Skeletal muscle tissue (tissue), 4 donors: Measurements from ENCODE around the gene ITGA2. TPM values are rescaled to one million over a fixed set of nuclear protein-coding genes. Genes with fewer than 3 reads are reported as not detected.

Source experiments
- H3K27ac ChIP-seq: one replicate; pipeline ENCODE4 v1.7.0; 2013; ENCODE audit warnings: mild to moderate bottlenecking, low read depth, low read length, inconsistent platforms
- H3K27me3 ChIP-seq, 3 donors: one replicate each; pipeline ENCODE4 v1.7.0; 2013; ENCODE audit warnings: low read length in 3 of 3; ENCODE audit not compliant: control insufficient read depth in 3 of 3, insufficient read depth in 3 of 3
- H3K36me3 ChIP-seq, 3 donors: one replicate each; pipeline ENCODE4 v1.7.0; 2013; ENCODE audit warnings: low read length in 3 of 3; ENCODE audit not compliant: control insufficient read depth in 3 of 3, insufficient read depth in 3 of 3
- H3K4me1 ChIP-seq, 3 donors: one replicate each; pipeline ENCODE4 v1.7.0; 2013; ENCODE audit warnings: low read length in 3 of 3, mild to moderate bottlenecking in 3 of 3; ENCODE audit not compliant: control insufficient read depth in 3 of 3, insufficient read depth in 3 of 3
- H3K4me3 ChIP-seq, 3 donors: one replicate each; pipeline ENCODE4 v1.7.0; 2013; ENCODE audit warnings: low read length in 3 of 3
- H3K9ac ChIP-seq, 3 donors: one replicate each; pipeline ENCODE4 v1.7.0; 2013; ENCODE audit warnings: low read length in 3 of 3, mild to moderate bottlenecking in 3 of 3, moderate library complexity in 2 of 3, low read depth in 1 of 3
- H3K9me3 ChIP-seq, 3 donors: one replicate each; pipeline ENCODE4 v1.7.0; 2013; ENCODE audit warnings: low read length in 3 of 3; ENCODE audit not compliant: control insufficient read depth in 3 of 3
- total RNA-seq: library from RNA; depleted of rRNA; stranded (reverse); fragments of >200 nt; gene quantifications from one replicate; pipeline ENCODE4 v1.2.3, GENCODE V29; 2014
- donor health status: Osteomylitis.

The ITGA2 gene
- total RNA-seq, 1 donor from 2014 or later: 15.7 TPM

DNA sequence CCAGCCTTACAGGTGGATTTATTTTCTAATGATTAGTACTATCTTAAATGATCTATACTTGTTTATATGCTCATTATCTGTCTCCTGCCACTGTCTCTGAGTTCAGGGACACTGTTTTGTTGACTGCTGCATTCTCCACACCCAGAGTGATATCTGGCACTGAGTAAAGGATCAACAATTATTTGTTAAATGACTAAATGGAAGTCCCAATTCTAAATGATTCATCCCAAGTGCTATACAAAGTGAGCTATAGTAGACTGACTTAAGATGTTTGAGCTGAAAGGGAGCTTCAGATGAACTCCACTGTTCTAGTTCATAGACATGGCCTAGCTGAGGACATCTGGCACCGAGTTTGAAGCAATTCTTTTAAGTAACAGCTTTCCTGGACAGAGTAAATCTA, 40.5 kb downstream of the ITGA2 start:
- Histone ChIP-seq H3K27me3 (no peaks in the 10 kb centered on the region), H3K36me3 (no peaks in the 10 kb centered on the region), H3K27ac (no peak overlapping the region), H3K9ac (no peak overlapping the region), H3K9me3 (no peaks in the 10 kb centered on the region), H3K4me3 (no peak overlapping the region), H3K4me1 (no peaks in the 10 kb centered on the region)

DNA sequence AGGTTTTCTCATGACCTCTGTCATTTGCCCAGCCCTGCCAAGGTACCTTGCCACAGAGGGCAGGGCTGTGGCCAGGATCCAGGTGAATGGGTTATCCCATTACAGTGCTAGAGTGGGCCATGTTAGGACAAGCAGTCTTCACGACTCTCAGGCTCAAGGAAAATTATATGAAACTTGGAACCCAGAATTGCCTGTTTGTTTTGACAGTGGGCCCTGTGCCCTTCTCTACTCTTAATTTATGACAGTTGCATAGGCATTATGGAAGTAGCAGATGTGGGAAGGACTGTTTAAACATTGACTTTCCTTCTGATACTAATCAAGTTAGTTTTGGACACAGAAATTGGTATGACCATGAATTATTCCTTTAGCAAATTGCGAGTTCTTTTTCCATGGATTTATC, 41.7 kb downstream of the ITGA2 start:
- H3K36me3 ChIP-seq: no peaks in the 10 kb centered on the region
- no peak overlapping the region for H3K27ac ChIP-seq
- no peak overlapping the region for H3K4me3 ChIP-seq
- no peaks in the 10 kb centered on the region for H3K4me1 ChIP-seq
- no peak overlapping the region for H3K9ac ChIP-seq
- H3K9me3 ChIP-seq: no peaks in the 10 kb centered on the region
- H3K27me3 ChIP-seq: no peaks in the 10 kb centered on the region

DNA sequence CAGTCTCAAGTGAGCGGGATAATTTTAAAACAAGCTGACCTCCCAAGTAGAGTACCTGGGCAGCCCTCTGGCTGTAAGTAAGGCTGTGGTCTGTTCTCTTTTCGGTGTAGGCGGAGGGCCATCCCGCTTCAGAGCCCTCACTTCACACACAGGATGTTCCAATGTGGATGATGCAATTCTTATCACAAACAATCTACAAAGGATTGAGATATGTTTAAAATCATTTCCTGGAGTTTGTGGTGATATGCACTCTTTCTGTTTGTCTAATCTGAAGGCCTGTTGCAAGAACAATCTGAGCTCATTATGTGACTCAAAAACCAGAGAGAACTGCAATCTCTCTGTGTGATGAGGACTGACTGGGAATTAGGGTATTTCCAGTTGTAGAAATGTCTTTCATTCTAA, 42.5 kb downstream of the ITGA2 start:
- no peak overlapping the region for H3K9ac ChIP-seq
- H3K27ac ChIP-seq: no peak overlapping the region

DNA sequence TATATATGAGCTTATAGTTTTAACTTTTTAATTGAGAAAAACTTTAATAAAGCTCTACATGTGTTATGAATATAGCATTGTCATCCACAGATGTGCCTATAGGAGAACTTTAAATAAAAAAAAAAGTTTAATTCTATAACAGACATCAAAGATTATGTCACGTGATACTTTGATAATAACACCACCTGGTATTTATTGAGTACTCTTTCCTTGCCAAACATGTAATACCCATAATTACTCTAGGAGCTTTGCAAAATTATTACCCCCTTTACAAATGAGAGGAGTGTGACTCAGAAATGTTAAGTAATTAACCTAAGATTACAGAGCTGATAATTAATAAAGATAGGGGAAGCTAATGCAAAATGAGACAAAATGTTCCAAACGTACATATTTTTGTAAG, 43.0 kb downstream of the ITGA2 start:
- Histone ChIP-seq H3K27me3 (no peaks in the 10 kb centered on the region), H3K9ac (no peak overlapping the region), H3K36me3 (no peaks in the 10 kb centered on the region), H3K9me3 (no peaks in the 10 kb centered on the region), H3K4me1 (peaks cover 0 to 2% (median 0%) of the 10 kb centered on the region in 3 donors), H3K27ac (no peak overlapping the region), H3K4me3 (no peak overlapping the region)

More for the DNA sequence above, 42.5 kb downstream of the ITGA2 start:
- Histone ChIP-seq H3K4me1 (no peaks in the 10 kb centered on the region), H3K27me3 (no peaks in the 10 kb centered on the region), H3K36me3 (no peaks in the 10 kb centered on the region), H3K4me3 (no peak overlapping the region), H3K9me3 (no peaks in the 10 kb centered on the region)

DNA sequence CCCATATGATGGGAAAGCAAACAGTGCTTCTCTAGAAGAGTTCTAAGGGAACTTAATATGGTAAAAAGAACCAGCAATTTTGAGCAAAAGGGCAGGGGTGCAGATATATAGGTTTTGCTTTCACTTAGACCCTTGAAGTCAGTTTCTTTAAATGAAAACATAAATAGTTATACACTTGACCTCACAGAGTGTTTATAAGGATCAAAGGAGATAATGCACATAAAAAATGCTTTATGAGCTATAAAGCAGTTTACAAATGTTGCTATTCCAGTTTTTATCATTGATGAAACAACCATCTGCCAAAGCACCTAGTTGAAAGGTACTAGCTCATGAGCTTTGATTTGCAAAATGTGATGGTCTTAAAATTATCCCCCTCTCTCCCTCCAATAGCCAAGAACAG, 45.7 kb downstream of the ITGA2 start:
- H3K4me1 ChIP-seq: peaks cover 2 to 11% (median 11%) of the 10 kb centered on the region in 3 donors
- no peak overlapping the region for H3K4me3 ChIP-seq
- H3K27me3 ChIP-seq: no peaks in the 10 kb centered on the region
- no peak overlapping the region for H3K27ac ChIP-seq
- H3K9me3 ChIP-seq: no peaks in the 10 kb centered on the region
- no peak overlapping the region for H3K9ac ChIP-seq
- H3K36me3 ChIP-seq: no peaks in the 10 kb centered on the region

DNA sequence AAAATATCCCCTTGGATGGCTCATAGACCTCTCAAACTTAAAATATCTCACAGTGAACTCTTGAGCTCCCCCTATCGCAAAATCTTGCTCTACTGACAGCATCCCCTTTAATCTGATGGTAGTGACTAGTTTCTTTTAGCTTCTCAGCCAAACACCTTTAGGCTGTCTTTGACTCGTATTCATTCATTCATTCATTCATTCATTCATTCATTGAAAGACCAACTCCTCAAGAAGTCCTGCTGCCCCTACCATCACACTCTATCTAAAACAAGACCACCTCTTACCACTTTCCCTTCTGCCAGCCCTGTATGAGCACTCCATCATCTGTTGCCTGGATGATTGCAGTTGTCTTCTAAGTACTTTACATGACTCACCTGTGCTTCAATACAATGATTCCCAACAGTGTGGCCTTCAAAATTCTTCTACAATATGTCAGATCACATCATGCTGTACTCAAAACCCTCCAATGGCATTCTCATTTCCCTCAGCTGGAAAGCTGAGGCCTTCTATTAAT, 46.8 kb downstream of the ITGA2 start:
- H3K27ac ChIP-seq: no peak overlapping the region
- no peaks in the 10 kb centered on the region for H3K36me3 ChIP-seq
- H3K9me3 ChIP-seq: no peaks in the 10 kb centered on the region
- H3K4me1 ChIP-seq: peaks cover 2 to 11% (median 11%) of the 10 kb centered on the region in 3 donors
- H3K9ac ChIP-seq: no peak overlapping the region
- H3K4me3 ChIP-seq: no peak overlapping the region
- H3K27me3 ChIP-seq: no peaks in the 10 kb centered on the region

DNA sequence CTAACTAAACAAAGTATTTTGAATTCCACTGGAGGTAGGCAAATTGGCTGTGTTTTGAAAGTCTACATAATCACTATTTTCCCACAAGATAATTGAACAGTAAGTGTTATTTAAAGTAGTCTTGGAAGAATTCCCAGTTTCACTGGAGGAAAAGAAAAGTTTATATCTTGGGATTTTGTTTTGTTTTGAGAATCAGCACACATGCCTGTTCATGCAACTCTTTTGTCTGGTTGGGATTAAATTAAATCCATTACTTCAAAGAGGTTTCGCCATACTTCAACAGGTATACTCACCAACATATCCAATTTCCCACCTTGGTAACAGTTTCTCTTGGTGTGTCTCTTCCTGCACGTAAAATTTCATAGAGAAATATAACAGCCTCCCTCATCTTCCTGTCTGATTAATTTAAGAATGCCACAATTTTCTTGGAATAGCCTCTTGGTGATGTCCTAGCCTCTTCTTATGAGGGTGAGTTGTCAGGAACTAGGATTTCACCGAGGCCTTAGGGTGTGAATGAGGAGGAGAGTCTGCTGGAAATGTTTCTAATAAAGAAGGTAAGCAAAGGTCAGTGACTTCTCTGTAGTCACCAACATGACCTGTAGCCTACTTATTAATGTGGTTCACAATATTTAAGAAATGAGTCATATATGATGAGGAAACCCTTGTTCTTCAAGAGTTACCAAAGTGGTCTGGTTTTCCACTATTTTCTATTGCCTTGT, 48.1 kb downstream of the ITGA2 start:
- H3K27me3 ChIP-seq: no peaks in the 10 kb centered on the region
- H3K36me3 ChIP-seq: no peaks in the 10 kb centered on the region
- H3K27ac ChIP-seq: no peak overlapping the region
- no peaks in the 10 kb centered on the region for H3K9me3 ChIP-seq
- no peak overlapping the region for H3K9ac ChIP-seq
- H3K4me1 ChIP-seq: peaks cover 2 to 11% (median 11%) of the 10 kb centered on the region in 3 donors
- no peak overlapping the region for H3K4me3 ChIP-seq

DNA sequence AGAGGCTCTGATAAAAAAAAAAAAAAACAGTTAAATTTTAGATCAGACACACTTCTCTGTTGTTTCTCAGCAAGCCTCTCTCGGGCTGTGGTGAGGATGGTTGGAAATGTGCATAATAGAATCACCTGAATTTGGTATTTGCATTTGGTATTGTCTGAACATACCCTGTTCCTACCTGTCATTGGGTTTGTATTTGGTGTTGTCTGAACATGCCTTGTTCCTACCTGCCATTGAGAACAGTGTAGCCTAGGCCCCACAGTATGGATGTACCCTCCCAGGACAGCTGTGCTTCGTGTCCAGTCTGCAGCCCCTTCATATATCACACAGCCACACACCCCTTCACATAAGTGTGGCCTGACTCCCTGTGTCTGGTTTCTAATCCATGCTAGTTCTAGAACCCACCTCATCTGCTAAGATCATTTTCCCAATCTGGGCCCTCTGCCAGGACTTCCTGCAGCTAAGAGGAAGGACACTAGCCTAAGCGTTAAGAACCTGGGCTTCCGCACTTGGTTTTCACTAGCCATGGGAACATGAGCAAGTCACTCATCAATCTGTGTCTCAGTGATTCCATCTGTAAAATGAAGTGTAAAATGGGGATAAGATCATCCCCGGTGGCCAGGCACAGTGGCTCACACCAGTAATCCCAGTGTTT, 49.2 kb downstream of the ITGA2 start:
- Histone ChIP-seq H3K27ac (no peak overlapping the region), H3K9ac (no peak overlapping the region), H3K9me3 (no peaks in the 10 kb centered on the region), H3K4me1 (peaks cover 2 to 11% (median 11%) of the 10 kb centered on the region in 3 donors), H3K4me3 (no peak overlapping the region), H3K27me3 (no peaks in the 10 kb centered on the region), H3K36me3 (no peaks in the 10 kb centered on the region)

DNA sequence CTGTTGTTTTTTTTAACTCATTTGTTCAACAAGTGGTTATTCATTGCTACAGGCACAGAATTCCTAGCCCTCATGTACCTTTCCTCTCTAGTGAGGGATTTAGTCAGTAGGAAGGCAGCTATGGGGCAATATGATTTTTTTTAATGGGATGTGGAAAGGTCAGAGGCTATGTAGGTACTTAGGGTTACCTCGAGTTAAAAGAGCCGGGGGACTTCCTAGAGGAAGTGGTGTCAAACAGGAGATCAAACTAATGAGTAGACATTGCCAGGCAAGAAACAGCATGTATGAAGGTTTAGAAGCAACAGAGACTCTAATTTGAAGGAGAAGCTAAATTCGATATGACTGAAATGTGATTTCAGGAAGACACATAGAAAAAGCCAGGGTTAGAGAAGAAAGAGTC, 50.7 kb downstream of the ITGA2 start:
- H3K9me3 ChIP-seq: no peaks in the 10 kb centered on the region
- no peak overlapping the region for H3K9ac ChIP-seq
- no peaks in the 10 kb centered on the region for H3K36me3 ChIP-seq
- H3K27ac ChIP-seq: no peak overlapping the region
- H3K27me3 ChIP-seq: no peaks in the 10 kb centered on the region
- peaks cover 2 to 11% (median 11%) of the 10 kb centered on the region in 3 donors for H3K4me1 ChIP-seq
- H3K4me3 ChIP-seq: no peak overlapping the region

DNA sequence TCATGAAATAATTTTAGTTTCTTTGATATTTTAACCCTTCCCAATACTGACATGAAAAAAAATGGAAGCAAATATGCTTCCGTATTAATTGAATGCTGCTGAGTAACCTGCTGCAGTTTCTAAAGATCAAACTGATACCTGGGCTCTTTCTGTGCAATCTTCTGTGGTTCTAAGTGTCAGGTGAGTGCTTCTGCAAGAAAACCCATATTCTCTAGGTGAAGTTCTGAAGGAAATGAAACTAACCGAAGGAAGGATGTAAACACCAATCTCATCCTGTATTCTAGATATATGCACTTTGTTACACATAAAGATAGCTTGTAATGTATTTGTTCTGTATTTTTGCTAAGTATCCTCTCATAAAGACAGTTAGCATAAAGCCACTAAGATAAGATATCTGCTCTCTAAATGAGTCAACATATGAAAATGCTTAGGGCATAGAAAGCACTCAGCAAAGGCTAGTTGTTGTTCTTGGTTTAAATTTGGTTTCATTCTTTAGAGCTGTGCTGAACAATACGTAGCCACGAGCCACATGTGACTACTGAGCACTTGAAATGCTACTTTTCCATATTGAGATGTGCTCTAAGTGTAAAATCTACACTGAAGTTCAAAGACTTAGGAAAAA, 52.0 kb downstream of the ITGA2 start:
- no peak overlapping the region for H3K27ac ChIP-seq
- no peaks in the 10 kb centered on the region for H3K9me3 ChIP-seq
- H3K4me1 ChIP-seq: peaks cover 2 to 11% (median 11%) of the 10 kb centered on the region in 3 donors
- no peaks in the 10 kb centered on the region for H3K27me3 ChIP-seq
- H3K4me3 ChIP-seq: no peak overlapping the region
- H3K9ac ChIP-seq: no peak overlapping the region
- no peaks in the 10 kb centered on the region for H3K36me3 ChIP-seq
